CD4-positive, alpha-beta T cell (primary cell): ENCODE data around the gene MVD. TPM values are rescaled to one million over a fixed set of nuclear protein-coding genes. Genes with fewer than 3 reads are reported as not detected.
A peak's percentile ranks its signal among the peaks of the same experiment; 100 is the strongest.

ENCODE experiments used
- ATAC-seq: fragments of 200-7000 bp; cut with Tn5 transposase; one replicate; pipeline ENCODE4 v1.10.0; 2022; ENCODE audit warnings: mild to moderate bottlenecking; ENCODE audit not compliant: poor library complexity
- CTCF ChIA-PET: fragments of 350-600 bp; sonication (Branson Sonifier 250); formaldehyde crosslinking; loops from one replicate; lab custom pipeline; 2021; ENCODE audit warnings: antibody characterized with exemption, inconsistent platforms; lab: Charles Lee
- POLR2A ChIA-PET: fragments of 350-600 bp; sonication (Branson Sonifier 250); formaldehyde crosslinking; loops from one replicate; lab custom pipeline; 2021; ENCODE audit warnings: antibody characterized with exemption, inconsistent platforms; lab: Charles Lee
- DNase-seq, 14 experiments: peaks; one replicate each; pipeline ENCODE4 v3.0.0-alpha.2; 2013 to 2020; ENCODE audit warnings: mixed read lengths in 2 of 14
- H3K27ac ChIP-seq, 2 donors: one replicate each; pipeline versions ENCODE4 v1.5.1 to v1.7.0; 2013; ENCODE audit warnings: low read length in 2 of 2, low read depth in 1 of 2, mild to moderate bottlenecking in 1 of 2
- H3K27me3 ChIP-seq, 2 experiments: 1 replicate in 1 of 2; 2 replicates in 1 of 2; pipeline versions ENCODE4 v1.6.1 to v1.7.0; 2013; ENCODE audit warnings: low read length in 2 of 2, control low read depth in 1 of 2, mild to moderate bottlenecking in 1 of 2, moderate library complexity in 1 of 2; ENCODE audit not compliant: insufficient read depth in 2 of 2, control insufficient read depth in 1 of 2
- H3K36me3 ChIP-seq: one replicate; pipeline ENCODE4 v1.6.1; 2013; ENCODE audit warnings: low read length, control low read depth; ENCODE audit not compliant: insufficient read depth
- H3K4me1 ChIP-seq: one replicate; pipeline ENCODE4 v1.6.1; 2013; ENCODE audit warnings: low read length, control low read depth; ENCODE audit not compliant: insufficient read depth
- H3K4me3 ChIP-seq: one replicate; pipeline ENCODE4 v1.5.1; 2013; ENCODE audit warnings: mild to moderate bottlenecking, low read length, moderate library complexity
- H3K9me3 ChIP-seq, 2 experiments: 1 replicate in 1 of 2; 2 replicates in 1 of 2; pipeline versions ENCODE4 v1.6.1 to v1.7.0; 2013; ENCODE audit warnings: low read length in 2 of 2, mild to moderate bottlenecking in 2 of 2, control low read depth in 1 of 2, moderate library complexity in 1 of 2; ENCODE audit not compliant: control insufficient read depth in 1 of 2, insufficient read depth in 1 of 2
- H3K27ac Mint-ChIP-seq: one replicate; pipeline ENCODE4 v1.8.0; 2020; ENCODE audit warnings: mixed read lengths
- H3K27me3 Mint-ChIP-seq: one replicate; pipeline ENCODE4 v1.8.0; 2021; ENCODE audit warnings: mixed read lengths
- H3K36me3 Mint-ChIP-seq: one replicate; pipeline ENCODE4 v1.8.0; 2021; ENCODE audit warnings: low read depth, mixed read lengths
- H3K4me1 Mint-ChIP-seq: one replicate; pipeline ENCODE4 v1.8.0; 2021; ENCODE audit warnings: low read depth, mixed read lengths
- H3K4me3 Mint-ChIP-seq: one replicate; pipeline ENCODE4 v1.8.0; 2020; ENCODE audit warnings: mild to moderate bottlenecking, mixed read lengths
- H3K9me3 Mint-ChIP-seq: one replicate; pipeline ENCODE4 v1.8.0; 2020; ENCODE audit warnings: mixed read lengths
- intact Hi-C, 2 experiments: fragments of 100-400 bp; cut with DNase I in 1 of 2; cut with micrococcal nuclease in 1 of 2; formaldehyde crosslinking; loops; one replicate each; pipeline versions ENCODE4 v1.15.1 to v1.9.0; 2023 to 2025; cut with DNase I, micrococcal nuclease
- total RNA-seq, 174 experiments: library from RNA in 2 of 174; stranded (reverse) in 2 of 174; gene quantifications; one replicate each; pipeline ENCODE4 v1.2.3 and lab custom pipeline; 2021 to 2026
- TF ChIP-seq, protein P1 (sequence below): fragments of 200-600 bp; IDR thresholded peaks from one replicate; pipeline ENCODE4 v1.8.0; 2022; ENCODE audit warnings: antibody characterized with exemption, mild to moderate bottlenecking

MVD gene
- total RNA-seq, 2 experiments from 2014 or later, result 74.2 to 76.9 TPM

DNA sequence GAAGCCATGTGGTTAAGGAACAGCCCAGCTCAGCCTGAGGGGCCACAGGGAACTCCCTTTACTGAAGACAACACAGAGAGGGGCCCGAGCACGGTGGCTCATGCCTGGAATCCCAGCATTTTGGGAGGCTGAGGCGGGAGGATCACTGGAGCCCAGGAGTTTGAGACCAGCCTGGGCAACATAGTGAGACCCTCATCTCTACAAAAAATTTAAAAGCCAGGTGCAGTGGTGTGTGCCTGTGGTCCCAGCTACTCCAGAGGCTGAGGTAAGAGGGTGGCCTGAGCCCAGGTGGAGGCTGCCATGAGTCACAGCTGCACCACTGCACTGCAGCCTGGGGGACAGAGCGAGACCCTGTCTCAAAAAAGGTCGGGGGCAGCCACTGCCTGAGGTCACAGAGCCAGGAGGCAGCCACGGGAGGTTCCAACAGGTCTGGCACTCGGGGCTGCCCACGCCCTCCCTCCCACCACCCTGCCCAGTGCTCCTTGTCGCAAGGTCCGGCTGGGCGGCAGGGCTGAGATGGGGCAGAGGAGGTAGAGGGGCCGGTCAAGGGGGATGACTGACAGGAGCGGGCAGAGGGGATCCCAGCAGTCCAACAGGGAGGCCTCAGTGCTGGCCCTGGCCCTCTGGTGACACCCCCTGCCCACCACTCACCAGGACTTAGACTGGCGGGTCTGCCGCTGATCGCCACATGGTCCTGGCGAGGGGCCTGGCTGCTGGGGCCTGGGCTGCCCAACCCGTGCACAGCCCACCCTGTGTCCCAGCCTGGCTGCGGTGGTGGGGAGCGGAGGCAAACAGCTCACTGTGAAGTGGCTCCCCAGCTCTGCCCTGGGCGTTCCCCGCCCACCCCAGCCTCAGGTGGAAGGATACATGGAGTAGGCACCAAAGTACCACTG lies 15.5 kb downstream of the MVD start:
- ChIA-PET POLR2A (no interaction called here), CTCF (no interaction called here)
- Mint-ChIP-seq H3K4me1 (peaks cover 19% of the 10 kb centered on the region), H3K9me3 (no peaks in the 10 kb centered on the region), H3K27ac (no peak overlapping the region), H3K27me3 (no peaks in the 10 kb centered on the region), H3K36me3 (peaks cover 31% of the 10 kb centered on the region), H3K4me3 (peak overlapping the region; percentile 25)
- Histone ChIP-seq H3K36me3 (peaks cover 34% of the 10 kb centered on the region), H3K27me3 (no peaks in the 10 kb centered on the region), H3K27ac (no peak overlapping the region), H3K4me3 (no peak overlapping the region), H3K9me3 (no peaks in the 10 kb centered on the region), H3K4me1 (peaks cover 52% of the 10 kb centered on the region)
- ATAC-seq (no peak), DNase-seq (no peak)
- intact Hi-C loops, result no loop called here
- TF ChIP-seq, protein P1, sequence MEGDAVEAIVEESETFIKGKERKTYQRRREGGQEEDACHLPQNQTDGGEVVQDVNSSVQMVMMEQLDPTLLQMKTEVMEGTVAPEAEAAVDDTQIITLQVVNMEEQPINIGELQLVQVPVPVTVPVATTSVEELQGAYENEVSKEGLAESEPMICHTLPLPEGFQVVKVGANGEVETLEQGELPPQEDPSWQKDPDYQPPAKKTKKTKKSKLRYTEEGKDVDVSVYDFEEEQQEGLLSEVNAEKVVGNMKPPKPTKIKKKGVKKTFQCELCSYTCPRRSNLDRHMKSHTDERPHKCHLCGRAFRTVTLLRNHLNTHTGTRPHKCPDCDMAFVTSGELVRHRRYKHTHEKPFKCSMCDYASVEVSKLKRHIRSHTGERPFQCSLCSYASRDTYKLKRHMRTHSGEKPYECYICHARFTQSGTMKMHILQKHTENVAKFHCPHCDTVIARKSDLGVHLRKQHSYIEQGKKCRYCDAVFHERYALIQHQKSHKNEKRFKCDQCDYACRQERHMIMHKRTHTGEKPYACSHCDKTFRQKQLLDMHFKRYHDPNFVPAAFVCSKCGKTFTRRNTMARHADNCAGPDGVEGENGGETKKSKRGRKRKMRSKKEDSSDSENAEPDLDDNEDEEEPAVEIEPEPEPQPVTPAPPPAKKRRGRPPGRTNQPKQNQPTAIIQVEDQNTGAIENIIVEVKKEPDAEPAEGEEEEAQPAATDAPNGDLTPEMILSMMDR, result no peak

DNA sequence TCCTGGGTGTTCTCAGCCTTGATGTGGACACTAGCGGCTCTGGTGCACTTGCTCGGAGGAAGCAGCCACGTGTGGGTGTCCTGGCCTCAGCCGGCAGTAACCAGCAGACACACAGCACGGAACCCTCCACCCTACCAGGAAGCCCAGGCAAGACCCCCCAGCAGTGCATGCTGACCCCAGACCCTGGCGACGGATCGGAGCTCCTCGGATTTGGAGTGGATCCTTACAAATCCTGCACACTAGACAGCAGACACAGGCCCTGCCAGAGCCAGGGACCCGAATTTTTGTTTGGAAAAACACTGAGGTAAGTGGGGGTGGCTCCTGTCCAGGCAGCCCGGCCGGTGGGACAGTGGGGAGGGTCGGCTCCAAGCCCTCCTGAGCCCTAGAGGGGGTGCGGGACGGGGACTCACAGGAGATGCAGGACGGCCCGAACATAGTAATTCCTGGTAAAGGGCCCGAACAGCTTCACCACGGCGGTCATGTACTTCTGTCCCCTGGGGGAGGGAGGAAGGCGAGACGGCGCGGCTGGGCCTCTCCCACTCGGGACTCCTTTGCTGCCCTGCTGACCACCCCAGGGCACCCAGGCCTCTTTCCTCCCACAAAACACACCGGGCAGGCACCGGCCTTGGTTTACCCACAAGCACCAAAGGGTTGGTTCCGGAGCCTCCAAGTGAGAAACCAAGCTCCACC lies 16.4 kb downstream of the MVD start:
- ATAC-seq (no peak), DNase-seq (no peak)
- H3K4me3 Mint-ChIP-seq, result no peak overlapping the region
- H3K4me1 Mint-ChIP-seq, result peaks cover 20% of the 10 kb centered on the region
- TF ChIP-seq, protein P1, result no peak
- H3K27me3 ChIP-seq, result no peaks in the 10 kb centered on the region
- H3K4me1 ChIP-seq, result peaks cover 43% of the 10 kb centered on the region
- no peak overlapping the region for H3K27ac Mint-ChIP-seq
- intact Hi-C loops, result no loop called here
- no peaks in the 10 kb centered on the region for H3K27me3 Mint-ChIP-seq
- H3K27ac ChIP-seq, result no peak overlapping the region
- H3K36me3 Mint-ChIP-seq, result peaks cover 37% of the 10 kb centered on the region
- no peak overlapping the region for H3K4me3 ChIP-seq
- CTCF ChIA-PET, result no interaction called here
- POLR2A ChIA-PET, result no interaction called here
- no peaks in the 10 kb centered on the region for H3K9me3 ChIP-seq
- H3K9me3 Mint-ChIP-seq, result no peaks in the 10 kb centered on the region
- H3K36me3 ChIP-seq, result peaks cover 34% of the 10 kb centered on the region

DNA sequence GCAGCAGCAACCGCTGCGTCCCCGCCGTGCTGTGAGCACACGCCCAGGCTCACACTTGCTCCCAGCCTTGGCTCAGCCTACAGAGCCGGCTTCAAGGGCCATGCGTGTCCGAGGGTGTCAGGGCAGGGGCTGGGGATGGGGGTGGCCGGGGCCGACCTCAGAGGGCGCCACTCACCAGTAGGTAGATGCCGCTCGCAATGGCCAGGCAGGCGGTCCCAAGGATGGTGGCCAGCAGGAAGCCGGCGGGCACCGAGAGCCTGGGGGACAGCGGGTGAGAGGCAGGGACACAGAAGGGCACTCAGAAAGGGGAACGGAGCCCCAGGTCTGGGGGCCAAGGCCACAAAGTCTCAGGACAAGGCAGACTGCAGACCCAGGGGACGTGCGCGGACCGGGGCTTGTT lies 16.9 kb downstream of the MVD start:
- POLR2A ChIA-PET, result no interaction called here
- peaks cover 15% of the 10 kb centered on the region for H3K4me1 Mint-ChIP-seq
- no peak for ATAC-seq

More for the DNA sequence above, 16.9 kb downstream of the MVD start:
- H3K4me1 ChIP-seq, result peaks cover 38% of the 10 kb centered on the region
- DNase-seq, result no peak
- no peaks in the 10 kb centered on the region for H3K9me3 Mint-ChIP-seq
- H3K36me3 Mint-ChIP-seq, result peaks cover 32% of the 10 kb centered on the region
- H3K27ac ChIP-seq, result no peak overlapping the region
- intact Hi-C loops, result no loop called here
- CTCF ChIA-PET, result no interaction called here
- TF ChIP-seq, protein P1, result no peak
- H3K9me3 ChIP-seq, result no peaks in the 10 kb centered on the region
- H3K36me3 ChIP-seq, result peaks cover 34% of the 10 kb centered on the region
- no peak overlapping the region for H3K4me3 ChIP-seq
- H3K27me3 Mint-ChIP-seq, result no peaks in the 10 kb centered on the region
- H3K27ac Mint-ChIP-seq, result no peak overlapping the region
- H3K4me3 Mint-ChIP-seq, result no peak overlapping the region
- H3K27me3 ChIP-seq, result no peaks in the 10 kb centered on the region
